ENCODE results near the gene ANOS1.
A peak's percentile ranks its signal among the peaks of the same experiment; 100 is the strongest.

- TF ChIP-seq CTCF (IDR thresholded peaks at IDR 0.05): peak; percentile 16 to 67 (median 57)
- no peak for TF ChIP-seq POLR2A (IDR thresholded peaks at IDR 0.05)
Observed at GRCh38 chrX:8738588-8739189, 6.8 kb upstream of the ANOS1 start.
